HepG2 (cell line): Measurements from ENCODE around the gene RRP12. TPM values are rescaled to one million over a fixed set of nuclear protein-coding genes. Genes with fewer than 3 reads are reported as not detected.

Experiments used
- AKAP8 ChIP-seq: sonication (generic); formaldehyde crosslinking; IDR thresholded peaks from 2 replicates; pipeline ENCODE4 v1.5.1; 2020; ENCODE audit warnings: mild to moderate bottlenecking, missing genetic modification reagents
- GTF3A ChIP-seq: sonication (generic); formaldehyde crosslinking; conservative IDR thresholded peaks from 2 replicates; pipeline ENCODE4 v1.4.0; 2020; ENCODE audit warnings: mild to moderate bottlenecking, missing genetic modification reagents
- HIC2 ChIP-seq: sonication (generic); formaldehyde crosslinking; IDR thresholded peaks from 2 replicates; pipeline ENCODE4 v1.9.0; 2022; ENCODE audit warnings: low read depth, missing genetic modification reagents
- HOXD1 ChIP-seq: sonication (generic); formaldehyde crosslinking; IDR thresholded peaks from 2 replicates; pipeline ENCODE4 v1.5.0; 2020; ENCODE audit warnings: missing genetic modification reagents
- MXI1 ChIP-seq: IDR thresholded peaks from 3 replicates; pipeline ENCODE4 v1.6.1; 2012; ENCODE audit warnings: low read depth, low read length, inconsistent platforms, borderline replicate concordance
- NFE2L1 ChIP-seq: sonication (generic); formaldehyde crosslinking; IDR thresholded peaks from 2 replicates; pipeline ENCODE4 v1.4.0; 2020; ENCODE audit warnings: missing genetic modification reagents, mild to moderate bottlenecking, borderline replicate concordance
- NPAS2 ChIP-seq: sonication (generic); formaldehyde crosslinking; IDR thresholded peaks from 2 replicates; pipeline ENCODE4 v1.8.0; 2022; ENCODE audit warnings: mild to moderate bottlenecking, missing genetic modification reagents, borderline replicate concordance
- RBM39 ChIP-seq: fragments of 200-400 bp; formaldehyde crosslinking; IDR thresholded peaks from one replicate; pipeline ENCODE4 v1.6.1; 2018; ENCODE audit warnings: antibody characterized with exemption, mild to moderate bottlenecking, low read depth, low read length; ENCODE audit not compliant: poor library complexity, severe bottlenecking
- REXO4 ChIP-seq: sonication (generic); formaldehyde crosslinking; IDR thresholded peaks from 2 replicates; pipeline ENCODE4 v1.8.0; 2022; ENCODE audit warnings: missing genetic modification reagents, mild to moderate bottlenecking, borderline replicate concordance
- RFXANK ChIP-seq: IDR thresholded peaks from 2 replicates; pipeline ENCODE4 v1.6.1; 2016
- SMAD1 ChIP-seq: sonication (generic); formaldehyde crosslinking; IDR thresholded peaks from 2 replicates; pipeline ENCODE4 v1.4.0; 2020; ENCODE audit warnings: missing genetic modification reagents, low read depth, mild to moderate bottlenecking, borderline replicate concordance
- ZBTB7B ChIP-seq: sonication (generic); formaldehyde crosslinking; IDR thresholded peaks from 2 replicates; pipeline ENCODE4 v1.4.0; 2020; ENCODE audit warnings: missing genetic modification reagents
- ZNF674 ChIP-seq: sonication (generic); formaldehyde crosslinking; IDR thresholded peaks from 2 replicates; pipeline ENCODE4 v1.5.0; 2020; ENCODE audit warnings: low read depth, mild to moderate bottlenecking, missing genetic modification reagents
- ZNF777 ChIP-seq: sonication (generic); formaldehyde crosslinking; IDR thresholded peaks from 2 replicates; pipeline ENCODE4 v1.4.0; 2020; ENCODE audit warnings: missing genetic modification reagents
- ZSCAN30 ChIP-seq: sonication (generic); formaldehyde crosslinking; IDR thresholded peaks from 2 replicates; pipeline ENCODE4 v1.5.0; 2020; ENCODE audit warnings: mild to moderate bottlenecking, missing genetic modification reagents
- polyA plus RNA-seq, 8 experiments: library from polyadenylated mRNA; depleted of rRNA in 3 of 8; stranded (reverse) in 7 of 8; unstranded in 1 of 8; fragments of >200 nt; fragmentation: Illumina TruSeq in 4 of 8; extraction: Trizol in 4 of 8; gene quantifications; 2 replicates each; pipeline versions ENCODE4 v1.2.1 to v1.2.3, GENCODE V29; 2011 to 2016; ENCODE audit warnings: low read depth in 4 of 8, missing spikeins in 1 of 8, mixed read lengths in 1 of 8; ENCODE audit not compliant: insufficient read depth in 1 of 8
- total RNA-seq, 5 experiments: library from RNA; depleted of rRNA; stranded (reverse); fragments of >200 nt; fragmentation: Illumina TruSeq; extraction: Trizol; gene quantifications; 2 replicates each; pipeline ENCODE4 v1.2.3, GENCODE V29; 2016; ENCODE audit warnings: low read depth in 1 of 5
- TF ChIP-seq, protein P1 (sequence below): sonication (generic); formaldehyde crosslinking; IDR thresholded peaks from 2 replicates; pipeline ENCODE4 v1.5.1; 2020; ENCODE audit warnings: mild to moderate bottlenecking, moderate library complexity, missing genetic modification reagents
- TF ChIP-seq, protein P2 (sequence below): sonication (generic); formaldehyde crosslinking; IDR thresholded peaks from 2 replicates; pipeline ENCODE4 v1.5.0; 2020; ENCODE audit warnings: missing genetic modification reagents
- TF ChIP-seq, protein P3 (sequence below): sonication (generic); formaldehyde crosslinking; IDR thresholded peaks from 2 replicates; pipeline ENCODE4 v1.5.0; 2020; ENCODE audit warnings: mild to moderate bottlenecking, missing genetic modification reagents, moderate library complexity
- TF ChIP-seq, protein P4 (sequence below): sonication (generic); formaldehyde crosslinking; conservative IDR thresholded peaks from 2 replicates; pipeline ENCODE4 v1.8.0; 2022; ENCODE audit warnings: low read depth, missing genetic modification reagents

The RRP12 gene
- total and polyA plus RNA-seq, 2 of the 13 experiments (the other 11 are each of a cell fraction or from before 2014, with no cell fraction given): 13.2 to 39.4 TPM

- TF ChIP-seq RBM39 (no peak), HIC2 (CRISPR knock-in tag) (no peak), ZNF674 (CRISPR knock-in tag) (0 out of 2 replicates have a peak, but pooled peaks have one; percentile 8), NPAS2 (no peak), RFXANK (CRISPR knock-in tag) (0 out of 2 replicates have a peak, but pooled peaks have one; percentile 50), ZNF777 (peak; percentile 32; the same call in 1 of the 2 replicates), NFE2L1 (CRISPR knock-in tag) (no peak), ZBTB7B (CRISPR knock-in tag) (0 out of 2 replicates have a peak, but pooled peaks have one; percentile 32), REXO4 (CRISPR knock-in tag) (no peak), AKAP8 (no peak), HOXD1 (peak; percentile 4; the same call in 1 of the 2 replicates), GTF3A (0 out of 2 replicates have a peak, but pooled peaks have one; percentile 42), ZSCAN30 (CRISPR knock-in tag) (0 out of 2 replicates have a peak, but pooled peaks have one; percentile 64), MXI1 (peak; percentile 95; the same call in 1 of the 3 replicates), SMAD1 (CRISPR knock-in tag) (no peak)
- TF ChIP-seq, protein P1, sequence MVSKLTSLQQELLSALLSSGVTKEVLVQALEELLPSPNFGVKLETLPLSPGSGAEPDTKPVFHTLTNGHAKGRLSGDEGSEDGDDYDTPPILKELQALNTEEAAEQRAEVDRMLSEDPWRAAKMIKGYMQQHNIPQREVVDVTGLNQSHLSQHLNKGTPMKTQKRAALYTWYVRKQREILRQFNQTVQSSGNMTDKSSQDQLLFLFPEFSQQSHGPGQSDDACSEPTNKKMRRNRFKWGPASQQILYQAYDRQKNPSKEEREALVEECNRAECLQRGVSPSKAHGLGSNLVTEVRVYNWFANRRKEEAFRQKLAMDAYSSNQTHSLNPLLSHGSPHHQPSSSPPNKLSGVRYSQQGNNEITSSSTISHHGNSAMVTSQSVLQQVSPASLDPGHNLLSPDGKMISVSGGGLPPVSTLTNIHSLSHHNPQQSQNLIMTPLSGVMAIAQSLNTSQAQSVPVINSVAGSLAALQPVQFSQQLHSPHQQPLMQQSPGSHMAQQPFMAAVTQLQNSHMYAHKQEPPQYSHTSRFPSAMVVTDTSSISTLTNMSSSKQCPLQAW: 0 out of 2 replicates have a peak, but pooled peaks have one; percentile 33
- TF ChIP-seq, protein P2, sequence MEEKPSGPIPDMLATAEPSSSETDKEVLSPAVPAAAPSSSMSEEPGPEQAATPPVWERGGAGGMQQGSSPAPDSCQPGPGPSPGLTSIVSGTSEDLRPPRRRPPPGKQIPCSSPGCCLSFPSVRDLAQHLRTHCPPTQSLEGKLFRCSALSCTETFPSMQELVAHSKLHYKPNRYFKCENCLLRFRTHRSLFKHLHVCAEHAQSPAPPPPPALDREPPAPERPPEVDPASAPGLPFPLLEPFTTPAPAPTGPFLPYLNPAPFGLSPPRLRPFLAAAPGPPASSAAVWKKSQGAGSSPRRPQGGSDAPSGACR: peak; percentile 70; the same call in 1 of the 2 replicates
- TF ChIP-seq, protein P3, sequence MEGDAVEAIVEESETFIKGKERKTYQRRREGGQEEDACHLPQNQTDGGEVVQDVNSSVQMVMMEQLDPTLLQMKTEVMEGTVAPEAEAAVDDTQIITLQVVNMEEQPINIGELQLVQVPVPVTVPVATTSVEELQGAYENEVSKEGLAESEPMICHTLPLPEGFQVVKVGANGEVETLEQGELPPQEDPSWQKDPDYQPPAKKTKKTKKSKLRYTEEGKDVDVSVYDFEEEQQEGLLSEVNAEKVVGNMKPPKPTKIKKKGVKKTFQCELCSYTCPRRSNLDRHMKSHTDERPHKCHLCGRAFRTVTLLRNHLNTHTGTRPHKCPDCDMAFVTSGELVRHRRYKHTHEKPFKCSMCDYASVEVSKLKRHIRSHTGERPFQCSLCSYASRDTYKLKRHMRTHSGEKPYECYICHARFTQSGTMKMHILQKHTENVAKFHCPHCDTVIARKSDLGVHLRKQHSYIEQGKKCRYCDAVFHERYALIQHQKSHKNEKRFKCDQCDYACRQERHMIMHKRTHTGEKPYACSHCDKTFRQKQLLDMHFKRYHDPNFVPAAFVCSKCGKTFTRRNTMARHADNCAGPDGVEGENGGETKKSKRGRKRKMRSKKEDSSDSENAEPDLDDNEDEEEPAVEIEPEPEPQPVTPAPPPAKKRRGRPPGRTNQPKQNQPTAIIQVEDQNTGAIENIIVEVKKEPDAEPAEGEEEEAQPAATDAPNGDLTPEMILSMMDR (CRISPR knock-in tag): peak; percentile 42
- TF ChIP-seq, protein P4, sequence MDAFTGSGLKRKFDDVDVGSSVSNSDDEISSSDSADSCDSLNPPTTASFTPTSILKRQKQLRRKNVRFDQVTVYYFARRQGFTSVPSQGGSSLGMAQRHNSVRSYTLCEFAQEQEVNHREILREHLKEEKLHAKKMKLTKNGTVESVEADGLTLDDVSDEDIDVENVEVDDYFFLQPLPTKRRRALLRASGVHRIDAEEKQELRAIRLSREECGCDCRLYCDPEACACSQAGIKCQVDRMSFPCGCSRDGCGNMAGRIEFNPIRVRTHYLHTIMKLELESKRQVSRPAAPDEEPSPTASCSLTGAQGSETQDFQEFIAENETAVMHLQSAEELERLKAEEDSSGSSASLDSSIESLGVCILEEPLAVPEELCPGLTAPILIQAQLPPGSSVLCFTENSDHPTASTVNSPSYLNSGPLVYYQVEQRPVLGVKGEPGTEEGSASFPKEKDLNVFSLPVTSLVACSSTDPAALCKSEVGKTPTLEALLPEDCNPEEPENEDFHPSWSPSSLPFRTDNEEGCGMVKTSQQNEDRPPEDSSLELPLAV: no peak
Measured at GRCh38 chr10:97445722-97446639, 44.8 kb upstream of the RRP12 start, which contains the start of the genes EXOSC1 and ZDHHC16 (continued).
